GM18499 (cell line): ENCODE measurements around the gene DLST.

Experiments used
- ATAC-seq: cut with Tn5 transposase; IDR thresholded peaks from one replicate; pipeline ENCODE4 v1.9.1; 2021; ENCODE audit warnings: moderate number of reproducible peaks; ENCODE audit not compliant: insufficient read depth, unreplicated experiment

DLST gene

DNA sequence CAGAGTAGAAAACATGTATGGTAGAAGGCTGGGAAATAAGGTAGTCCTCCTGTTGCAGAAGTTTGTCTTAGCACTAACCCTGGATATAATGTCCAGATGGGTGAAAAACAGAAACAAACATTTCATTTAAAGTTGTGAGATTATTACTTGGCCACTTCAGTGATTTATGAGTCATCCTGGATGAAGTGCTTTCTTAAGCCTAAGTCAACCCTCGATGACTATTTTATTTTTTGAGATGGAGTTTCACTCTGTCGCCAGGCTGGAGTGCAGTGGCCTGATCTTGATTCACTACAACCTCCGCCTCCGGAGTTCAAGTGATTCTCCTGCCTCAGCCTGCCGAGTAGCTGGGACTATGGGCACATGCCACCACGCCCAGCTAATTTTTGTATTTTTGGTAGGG lies 10.2 kb downstream of the DLST start:
- no peak for ATAC-seq

DNA sequence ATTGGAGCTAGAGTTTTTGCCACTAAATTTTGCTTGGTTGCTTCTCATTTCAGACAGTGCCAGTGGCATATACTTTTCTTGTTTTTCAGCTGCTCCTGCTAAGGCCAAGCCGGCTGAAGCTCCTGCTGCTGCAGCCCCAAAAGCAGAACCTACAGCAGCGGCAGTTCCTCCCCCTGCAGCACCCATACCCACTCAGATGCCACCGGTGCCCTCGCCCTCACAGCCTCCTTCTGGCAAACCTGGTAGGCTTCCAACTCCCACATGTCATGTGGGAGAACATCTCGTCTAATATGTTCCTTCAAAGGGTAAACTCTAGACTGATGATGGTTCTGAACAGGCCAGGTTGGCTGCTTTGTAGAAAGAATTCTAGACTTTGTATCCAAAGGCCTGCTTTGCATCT lies 11.0 kb downstream of the DLST start:
- no peak for ATAC-seq

DNA sequence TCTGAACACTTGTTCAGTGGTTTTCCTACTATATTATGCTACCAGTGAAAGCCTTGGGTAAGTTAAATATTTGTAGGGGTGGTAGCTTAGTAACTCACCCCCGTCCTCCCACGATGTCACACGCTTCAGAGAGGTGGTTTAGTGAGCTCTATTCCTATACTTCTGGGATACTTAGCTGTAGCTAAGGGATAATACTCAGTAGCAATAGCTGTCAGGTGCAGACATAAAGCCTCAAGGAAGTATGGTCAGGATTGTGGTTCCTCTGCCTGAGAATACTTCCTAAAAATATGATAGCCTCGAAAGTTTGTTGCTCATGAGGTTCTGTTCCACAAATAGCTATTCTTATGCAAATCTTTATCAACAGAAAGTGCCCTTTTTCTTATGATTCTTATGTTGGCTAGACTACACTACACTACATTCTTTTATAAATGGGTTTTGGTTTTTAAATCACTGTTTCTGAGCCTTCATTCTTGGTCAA lies 11.9 kb downstream of the DLST start:
- no peak for ATAC-seq

DNA sequence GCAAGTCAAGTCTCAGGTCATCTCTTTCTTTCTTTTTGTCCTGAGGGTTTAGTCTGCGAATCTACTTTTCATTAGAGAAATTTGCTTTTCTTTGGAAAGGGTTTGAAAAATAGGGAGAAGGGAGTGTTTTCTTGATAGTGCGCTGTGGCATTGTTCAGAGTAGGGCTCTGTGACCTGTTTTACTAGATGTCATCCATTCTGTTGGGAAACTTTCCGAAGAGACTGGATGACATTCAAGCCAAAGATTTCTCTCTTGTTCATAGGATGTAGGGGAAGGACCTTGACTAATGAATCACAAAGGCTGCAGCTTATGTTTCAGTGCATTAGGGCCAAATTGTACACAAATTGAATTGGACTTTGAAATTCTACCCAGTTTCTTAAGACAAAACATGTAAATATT lies 14.7 kb downstream of the DLST start:
- no peak for ATAC-seq

DNA sequence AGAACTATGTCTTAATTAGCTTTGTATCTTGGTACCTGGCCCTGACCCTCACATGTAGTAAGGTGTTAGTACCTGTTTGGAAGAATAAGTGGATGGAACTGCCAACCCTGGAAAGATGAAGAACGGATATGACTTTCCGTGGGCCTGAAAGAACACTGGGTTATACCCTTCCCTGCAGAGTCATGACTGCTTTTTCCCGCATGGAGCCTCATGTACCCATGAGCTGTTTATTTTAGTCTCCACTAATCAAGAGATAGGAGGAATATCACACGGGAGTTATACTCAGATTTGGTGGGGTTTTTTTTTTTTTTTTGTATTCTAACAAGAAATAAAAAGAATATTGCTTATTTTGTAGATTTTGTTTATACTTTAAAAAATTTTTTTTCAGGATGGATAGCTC lies 15.9 kb downstream of the DLST start:
- ATAC-seq = no peak

DNA sequence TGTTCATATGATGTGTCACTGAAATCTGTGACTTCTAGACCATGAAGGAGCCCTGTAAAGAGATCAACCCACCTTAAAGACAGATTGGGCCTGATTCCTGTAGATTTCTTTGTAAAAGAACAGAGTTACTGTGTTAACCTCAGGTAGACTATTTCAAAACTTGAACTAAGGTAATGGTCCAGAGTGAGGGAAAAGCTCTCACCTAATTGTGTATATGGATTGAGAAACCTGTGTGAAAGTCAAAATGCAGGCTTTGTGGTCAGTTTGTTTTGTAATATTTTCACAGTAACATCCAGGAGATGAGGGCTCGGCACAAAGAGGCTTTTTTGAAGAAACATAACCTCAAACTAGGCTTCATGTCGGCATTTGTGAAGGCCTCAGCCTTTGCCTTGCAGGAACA lies 16.4 kb downstream of the DLST start:
- ATAC-seq = no peak

DNA sequence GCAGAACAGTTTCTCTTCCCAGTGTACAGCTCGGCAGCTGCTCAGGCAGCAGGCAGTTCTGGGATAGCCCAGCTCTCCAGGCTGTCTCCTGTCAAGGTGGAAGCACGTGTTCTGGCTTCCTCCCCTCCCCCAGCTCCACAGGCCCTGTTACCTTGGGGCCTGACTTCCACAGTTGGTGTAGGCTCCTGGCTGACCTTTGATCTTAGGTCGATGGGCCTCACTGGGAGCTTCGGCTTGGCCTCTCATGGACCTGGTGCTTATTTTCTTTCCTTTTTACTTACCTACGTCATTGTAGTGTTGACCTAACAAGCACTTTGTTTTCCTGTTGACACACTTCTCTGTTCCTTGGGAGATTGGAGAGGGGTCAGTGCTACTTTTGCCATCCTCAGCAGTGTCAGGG lies 17.0 kb downstream of the DLST start:
- ATAC-seq = no peak

DNA sequence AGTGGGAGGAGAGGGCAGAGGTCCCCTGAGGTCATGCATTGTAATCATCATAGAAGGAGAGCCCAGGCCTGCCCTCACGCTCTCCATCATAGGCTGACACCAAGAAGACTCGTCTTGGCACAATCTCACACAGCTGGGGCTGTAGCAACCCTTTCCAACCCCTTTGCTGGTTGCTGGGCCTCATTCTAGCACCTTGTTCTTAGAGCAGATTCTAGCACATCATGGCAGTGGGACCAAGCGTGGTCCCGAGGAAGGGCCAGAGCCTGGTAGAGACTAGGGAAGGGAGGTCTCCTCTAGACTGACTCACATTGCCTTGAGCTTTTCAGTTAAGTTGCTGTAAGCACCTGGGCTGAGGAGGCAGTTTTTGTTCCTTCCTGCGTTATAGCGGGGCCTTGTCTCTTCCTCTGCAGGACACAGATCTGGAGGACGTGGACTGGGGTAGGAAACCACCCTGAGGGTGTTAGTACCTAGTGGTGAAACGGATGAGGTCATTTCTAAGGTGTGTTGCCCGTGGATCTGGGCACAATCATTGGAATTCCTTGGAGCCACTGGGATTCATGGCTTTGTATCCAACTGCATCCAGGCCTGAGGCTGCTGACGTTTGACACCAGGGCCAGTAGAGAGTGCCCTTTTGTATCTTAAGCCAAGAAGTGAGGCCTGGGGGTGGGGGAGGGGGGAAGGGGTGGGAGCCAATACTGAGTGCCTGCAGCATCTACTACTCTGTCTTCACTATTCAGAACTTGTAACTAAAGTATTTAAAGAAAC lies 21.4 kb downstream of the DLST start:
- ATAC-seq = no peak

DNA sequence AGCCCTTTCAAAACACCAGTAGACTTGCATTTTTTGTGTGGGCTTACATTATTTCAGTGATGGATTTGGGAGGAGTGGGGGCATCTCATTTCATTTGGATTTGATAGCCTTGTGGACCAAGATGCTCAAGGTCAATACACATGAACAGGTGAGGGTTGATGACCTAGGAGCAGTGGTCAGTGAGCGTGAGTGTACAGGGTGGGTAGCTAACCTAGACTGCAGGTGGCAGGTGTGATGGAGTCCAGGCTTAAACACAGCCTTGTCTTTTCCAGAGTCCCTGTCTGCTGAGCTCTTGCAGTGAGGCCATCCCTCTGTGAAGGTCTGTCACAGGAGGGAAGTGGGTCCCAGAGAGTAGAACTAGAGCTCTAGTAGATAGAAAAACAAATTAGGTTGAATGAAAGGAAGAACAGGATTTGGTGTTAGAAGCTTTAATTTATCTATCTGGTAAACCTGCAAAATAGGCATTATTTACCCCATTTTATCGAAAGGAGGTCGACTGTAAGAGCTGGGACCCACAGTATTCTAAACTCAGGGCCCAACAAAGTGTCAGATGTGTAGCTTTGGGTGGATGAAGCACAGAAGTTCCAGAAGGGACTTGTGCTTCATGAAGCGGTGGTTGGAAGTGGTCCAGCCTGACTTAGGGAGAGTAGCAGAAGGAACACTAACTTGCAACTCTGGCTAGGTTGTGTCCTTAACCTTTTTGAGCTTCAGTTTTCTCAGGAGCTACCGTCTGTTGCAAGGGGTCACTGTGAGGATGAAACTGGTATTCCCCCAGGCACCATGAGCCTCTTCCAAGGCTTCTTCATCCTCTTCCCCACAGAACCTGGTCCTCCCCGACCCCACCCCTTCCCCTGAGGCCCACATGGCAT lies 23.2 kb downstream of the DLST start:
- ATAC-seq = no peak

DNA sequence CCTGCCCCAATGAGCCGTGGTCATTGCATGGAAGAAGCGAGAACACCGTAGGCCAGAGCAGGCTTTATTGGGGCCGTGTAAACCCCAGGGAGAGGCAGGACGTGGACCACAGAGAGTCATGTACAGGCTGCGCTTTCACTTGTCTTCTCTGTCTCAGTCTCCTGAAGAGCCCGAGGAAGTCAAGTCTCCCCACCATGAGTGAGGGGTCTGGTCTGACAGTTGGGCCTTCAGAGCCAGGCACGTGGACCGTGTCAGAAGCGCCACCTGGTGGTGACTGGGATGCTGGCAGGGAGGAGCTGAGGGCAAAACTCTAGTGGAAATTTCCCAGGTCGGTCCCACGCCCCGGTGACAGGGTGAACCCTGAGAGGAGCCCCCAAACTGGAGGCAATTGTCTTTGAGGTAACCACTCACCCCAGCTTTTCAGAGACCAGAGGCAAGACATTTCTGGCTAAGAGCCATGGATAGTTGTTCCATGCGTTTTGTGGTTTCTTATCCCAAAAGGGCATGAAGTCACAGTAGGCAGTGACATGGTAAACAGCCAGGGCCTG lies 24.0 kb downstream of the DLST start:
- no peak for ATAC-seq

DNA sequence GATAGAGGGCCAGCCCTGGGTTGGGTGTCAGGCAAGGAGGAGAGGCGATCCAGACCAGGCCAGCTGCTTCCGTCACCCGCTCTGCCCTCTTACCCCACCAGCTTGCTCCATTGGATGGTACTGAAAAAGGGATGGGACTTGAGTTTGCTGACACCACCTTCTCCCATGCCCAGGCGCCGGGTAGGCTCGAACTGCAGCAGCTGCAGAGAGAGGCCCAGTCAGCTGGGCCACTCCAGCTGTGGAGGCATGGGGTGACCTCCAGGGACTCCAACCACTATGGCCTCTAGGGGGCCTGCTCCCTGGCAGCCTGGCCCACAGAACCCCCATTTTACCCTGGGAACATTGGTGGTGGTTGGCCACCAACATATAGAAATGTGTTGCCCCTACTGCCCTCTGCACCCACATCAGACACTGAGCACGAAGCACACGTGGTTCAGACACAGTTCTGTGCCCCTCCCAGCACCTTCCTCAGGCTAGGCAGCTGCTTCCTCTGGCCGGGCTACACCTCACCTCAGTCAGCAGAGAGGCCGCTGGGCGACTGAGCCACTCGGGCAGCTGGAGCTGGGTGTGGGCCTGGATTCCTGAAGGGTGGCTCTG lies 25.3 kb downstream of the DLST start:
- ATAC-seq = no peak

DNA sequence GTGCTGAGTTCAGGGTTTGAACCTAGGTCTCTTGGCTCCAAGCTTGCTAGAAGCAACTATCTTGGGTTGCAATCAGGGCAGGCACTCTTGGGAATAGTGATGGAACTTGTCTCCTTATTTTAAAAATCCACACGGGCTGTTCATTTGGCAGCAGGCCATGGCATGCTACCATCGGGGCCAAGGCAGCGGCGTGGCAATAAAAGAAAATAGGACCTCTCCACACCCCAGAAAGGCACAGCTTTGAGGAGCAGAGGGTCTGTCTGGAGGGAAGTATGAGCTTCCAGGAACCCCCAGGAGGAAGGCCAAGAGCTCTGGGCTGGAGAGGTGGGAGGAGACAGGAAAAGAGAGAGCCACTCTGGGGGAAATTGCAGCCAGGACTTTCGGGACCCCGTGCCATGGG lies 26.0 kb downstream of the DLST start:
- ATAC-seq = no peak

DNA sequence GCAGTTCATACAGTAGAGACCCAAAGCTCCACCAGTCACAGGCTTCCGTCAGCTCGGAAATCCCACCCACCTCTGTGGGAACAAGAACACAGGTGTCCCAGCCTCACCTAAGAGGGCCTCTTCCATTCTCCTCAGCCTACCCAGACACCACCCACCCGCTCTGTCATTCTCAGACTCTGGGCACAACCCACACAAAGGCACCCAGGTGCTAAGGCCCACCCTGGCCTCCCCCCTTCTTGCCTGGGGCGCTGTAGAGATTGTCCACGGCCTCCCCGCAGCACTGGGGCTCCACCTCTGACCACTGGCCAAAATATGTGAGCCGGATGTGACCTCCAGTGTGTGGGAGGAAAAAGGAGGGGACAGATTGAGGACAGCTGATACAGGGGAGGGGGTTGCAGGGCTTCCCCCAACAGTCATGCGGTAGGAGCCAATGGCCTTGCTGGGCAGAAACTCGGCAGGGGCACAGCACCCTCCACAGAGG lies 27.2 kb downstream of the DLST start:
- ATAC-seq = no peak

DNA sequence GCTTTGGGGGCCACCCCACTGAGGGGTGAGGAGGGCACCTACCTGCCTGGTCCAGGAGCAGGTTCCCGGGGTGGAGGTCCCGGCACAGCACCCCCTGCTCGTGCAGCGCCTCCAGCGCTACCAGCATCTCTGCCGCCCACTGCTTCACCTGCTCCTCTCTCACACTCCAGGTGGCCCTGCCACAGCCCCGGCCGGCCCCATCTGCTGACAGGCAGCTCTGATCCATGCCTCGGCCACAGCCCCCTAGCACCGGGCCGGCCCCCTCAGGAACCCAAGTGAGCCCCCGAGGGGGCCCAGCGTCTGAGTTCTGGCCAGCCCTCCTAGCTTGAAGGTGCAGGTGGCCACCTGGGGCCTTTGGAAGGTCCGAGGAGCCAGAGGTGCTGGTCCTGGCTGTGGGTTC lies 27.8 kb downstream of the DLST start:
- ATAC-seq = no peak

DNA sequence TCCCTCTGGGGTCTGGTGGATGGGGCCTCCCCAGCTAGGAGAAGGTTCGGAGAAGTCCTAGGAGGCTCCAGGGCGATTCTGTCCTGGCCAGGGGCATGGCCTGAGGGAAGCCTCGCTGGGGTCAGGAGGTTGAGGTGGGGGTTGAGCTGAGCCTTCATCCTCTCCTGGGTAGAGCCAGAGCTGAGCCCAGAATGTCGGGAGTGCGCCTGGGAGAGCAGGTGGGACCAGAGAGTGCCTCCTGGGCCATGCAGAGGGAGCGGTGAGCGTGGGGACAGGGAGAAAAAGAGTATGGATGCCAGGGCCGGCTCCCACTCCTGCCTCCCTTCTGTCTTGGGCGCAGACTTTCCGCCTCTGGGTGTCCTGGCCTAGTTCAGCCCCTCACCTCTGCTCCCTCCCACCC lies 28.2 kb downstream of the DLST start:
- no peak for ATAC-seq

DNA sequence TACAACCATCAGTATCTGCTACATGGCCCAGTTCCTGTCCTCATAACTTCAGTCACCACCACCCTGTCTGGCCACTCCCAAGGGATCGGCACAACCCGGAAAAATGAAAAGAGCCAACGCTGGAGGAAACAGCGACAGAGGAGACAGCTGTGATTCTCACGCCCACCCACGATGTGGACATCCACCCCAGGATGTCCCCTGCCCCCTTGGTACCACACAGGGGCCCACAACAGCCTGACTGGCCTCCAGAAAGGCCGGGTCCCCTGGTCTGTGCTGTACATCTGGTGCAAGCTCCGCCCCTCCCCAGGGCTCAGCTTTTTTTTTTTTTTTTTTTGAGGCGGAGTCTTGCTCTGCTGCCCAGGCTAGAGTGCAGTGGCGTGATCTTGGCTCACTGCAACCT lies 28.8 kb downstream of the DLST start:
- no peak for ATAC-seq

DNA sequence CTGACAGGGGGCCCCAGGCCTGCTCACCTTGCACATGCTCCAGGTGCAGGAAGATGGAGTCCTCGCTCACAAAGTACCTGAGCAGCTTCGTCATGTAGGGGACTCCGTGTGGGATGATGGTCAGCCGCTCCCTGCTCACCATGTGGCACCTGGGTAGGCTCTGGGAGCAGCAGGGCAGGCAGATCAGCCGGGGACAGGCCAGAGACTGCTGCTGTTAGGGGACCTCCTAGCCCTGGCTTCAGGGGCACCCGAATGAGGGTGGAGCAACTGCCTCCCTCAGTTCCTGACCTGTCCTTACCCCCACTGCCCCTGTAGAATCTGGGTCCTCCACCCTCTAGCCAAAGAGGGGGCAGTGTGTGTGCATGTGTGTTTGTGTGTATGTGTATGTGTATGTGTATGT lies 29.5 kb downstream of the DLST start:
- no peak for ATAC-seq

DNA sequence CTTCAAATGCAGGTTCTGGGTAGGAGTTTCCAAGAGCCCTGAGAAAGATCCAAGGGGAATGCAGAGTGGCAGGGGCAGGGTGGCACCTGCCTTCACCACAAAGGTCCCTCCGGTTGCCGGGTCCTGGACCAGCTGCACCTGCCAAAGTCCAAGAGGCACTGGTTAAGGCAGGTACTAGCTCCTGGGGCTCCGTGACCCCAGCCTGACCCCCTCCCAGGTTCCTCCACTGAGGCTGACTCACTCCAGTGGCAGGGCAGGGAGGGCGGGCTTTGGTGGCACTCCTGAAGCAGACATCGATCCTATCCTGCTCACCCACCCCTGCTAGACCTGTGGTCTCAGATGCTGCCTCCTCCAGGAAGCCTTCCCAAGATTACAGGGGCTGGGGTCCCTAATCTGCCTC lies 30.0 kb downstream of the DLST start:
- no peak for ATAC-seq

DNA sequence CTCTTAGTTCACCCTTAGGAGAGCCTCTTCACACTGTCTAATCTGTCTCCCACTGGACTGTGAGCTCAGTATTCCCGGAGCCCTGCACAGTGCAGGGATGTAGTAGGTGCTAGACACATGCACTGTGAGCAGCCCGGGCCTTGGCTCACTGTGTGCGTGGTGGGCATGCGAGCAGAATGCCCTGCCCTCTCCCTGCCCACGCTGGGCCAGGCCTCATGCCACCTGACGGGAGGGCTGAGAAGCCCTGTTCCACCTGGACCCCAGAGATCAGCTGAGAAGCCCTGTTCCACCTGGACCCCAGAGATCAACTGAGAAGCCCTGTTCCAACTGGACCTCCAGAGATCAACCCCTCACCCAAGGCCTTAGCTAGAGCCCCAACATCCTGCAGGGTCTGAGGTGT lies 30.4 kb downstream of the DLST start:
- ATAC-seq = no peak

DNA sequence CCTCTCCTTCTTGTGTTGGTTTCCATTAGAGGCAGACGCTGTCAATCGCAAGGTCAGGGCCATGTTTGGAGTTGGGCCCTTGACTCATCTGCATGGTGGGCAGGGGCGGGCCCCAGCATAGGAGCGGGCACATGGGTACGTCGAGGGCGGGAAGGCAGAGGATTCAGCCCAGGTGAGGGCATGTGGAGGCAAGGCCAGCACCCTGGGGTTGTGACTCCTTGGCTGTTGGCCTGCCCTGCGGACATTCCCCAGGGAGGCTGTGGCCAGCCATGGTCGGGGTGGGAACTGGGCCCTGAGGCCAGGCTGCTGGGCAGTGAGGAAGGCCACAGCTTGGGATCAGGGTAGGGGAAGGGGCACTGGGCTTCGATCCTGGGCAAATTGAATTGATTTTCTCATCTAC lies 31.1 kb downstream of the DLST start:
- ATAC-seq = no peak

DNA sequence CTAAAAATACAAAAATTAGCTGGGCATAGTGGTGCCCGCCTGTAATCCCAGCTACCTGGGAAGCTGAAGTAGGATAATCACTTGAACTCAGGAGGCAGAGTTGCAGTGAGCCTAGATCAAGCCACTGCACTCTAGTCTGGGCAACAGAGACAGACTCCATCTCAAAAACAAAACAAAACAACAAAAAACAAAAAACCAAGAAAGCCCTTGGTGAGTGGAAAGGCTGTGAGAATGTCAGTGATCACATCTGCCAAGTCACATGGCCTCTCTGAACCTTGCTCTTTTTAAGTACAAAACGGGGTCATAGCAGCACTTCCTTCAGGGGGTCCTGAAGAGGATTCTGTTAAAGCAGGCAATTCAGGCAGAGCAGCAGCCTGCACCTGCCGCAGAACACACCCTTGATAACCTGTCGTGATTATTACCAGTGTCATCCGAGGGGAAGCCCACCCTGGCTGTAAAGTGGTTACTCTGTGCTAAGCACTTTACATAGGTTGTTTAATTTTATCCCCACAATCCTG lies 31.7 kb downstream of the DLST start:
- ATAC-seq = no peak
